ENCODE data around the gene PMM2.

PMM2 gene

GRCh38 chr16:8807189-8807588, 9.6 kb downstream of the PMM2 start:
- ChIA-PET POLR2A (no interaction called here), CTCF (no interaction called here)
- Histone ChIP-seq H3K36me3 (ENCODE audit: control insufficient read depth in 2 of 2, insufficient read depth in 1 of 2, low read length in 2 of 2) (peaks cover 39 to 93% of the 10 kb centered on the region in 2 experiments), H3K4me3 (ENCODE audit: low read depth, low read length) (no peak overlapping the region), H3K27ac (ENCODE audit: extremely low read depth, low read depth, low read length) (no peak overlapping the region), H3K4me1 (ENCODE audit: control insufficient read depth, insufficient read depth, low read length) (no peaks in the 10 kb centered on the region), H3K9me3 (ENCODE audit: control insufficient read depth, insufficient read depth, low read depth, low read length) (no peaks in the 10 kb centered on the region)
- no peak for TF ChIP-seq IKZF3 (tag by site-specific recombination; IDR thresholded peaks at IDR 0.05)
- no peak for TF ChIP-seq ZNF791 (tag by site-specific recombination; IDR thresholded peaks at IDR 0.05)
- TF ChIP-seq ZNF350 (tag by site-specific recombination; IDR thresholded peaks at IDR 0.05), result no peak
- no peak for TF ChIP-seq ZIC2 (tag by site-specific recombination; IDR thresholded peaks at IDR 0.05)
- TF ChIP-seq ZNF776 (tag by site-specific recombination; IDR thresholded peaks at IDR 0.05; ENCODE audit: borderline replicate concordance), result no peak
- no peak for TF ChIP-seq ZNF548 (tag by site-specific recombination; IDR thresholded peaks at IDR 0.05)
- TF ChIP-seq ZNF843 (tag by site-specific recombination; IDR thresholded peaks at IDR 0.05), result no peak
- TF ChIP-seq ZFP69B (tag by site-specific recombination; IDR thresholded peaks at IDR 0.05), result no peak
- TF ChIP-seq ZNF211 (tag by site-specific recombination; IDR thresholded peaks at IDR 0.05; ENCODE audit: low read depth), result no peak
- TF ChIP-seq ZNF510 (tag by site-specific recombination; IDR thresholded peaks at IDR 0.05; ENCODE audit: insufficient replicate concordance), result no peak
- no peak for TF ChIP-seq ZFP37 (tag by site-specific recombination; IDR thresholded peaks at IDR 0.05)
- TF ChIP-seq ZNF133 (tag by site-specific recombination; IDR thresholded peaks at IDR 0.05), result no peak
- no peak for TF ChIP-seq ZNF645 (tag by site-specific recombination; IDR thresholded peaks at IDR 0.05)
- TF ChIP-seq RBAK (tag by site-specific recombination; IDR thresholded peaks at IDR 0.05), result no peak
- no peak for TF ChIP-seq ZNF2 (tag by site-specific recombination; IDR thresholded peaks at IDR 0.05)
- no peak for TF ChIP-seq GLI2 (tag by site-specific recombination; IDR thresholded peaks at IDR 0.05; ENCODE audit: borderline replicate concordance, low read depth)
- no peak for TF ChIP-seq ZNF174 (tag by site-specific recombination; IDR thresholded peaks at IDR 0.05)
- TF ChIP-seq ZNF561 (tag by site-specific recombination; IDR thresholded peaks at IDR 0.05; ENCODE audit: borderline replicate concordance), result no peak
- TF ChIP-seq FEZF1 (tag by site-specific recombination; IDR thresholded peaks at IDR 0.05), result no peak

DNA sequence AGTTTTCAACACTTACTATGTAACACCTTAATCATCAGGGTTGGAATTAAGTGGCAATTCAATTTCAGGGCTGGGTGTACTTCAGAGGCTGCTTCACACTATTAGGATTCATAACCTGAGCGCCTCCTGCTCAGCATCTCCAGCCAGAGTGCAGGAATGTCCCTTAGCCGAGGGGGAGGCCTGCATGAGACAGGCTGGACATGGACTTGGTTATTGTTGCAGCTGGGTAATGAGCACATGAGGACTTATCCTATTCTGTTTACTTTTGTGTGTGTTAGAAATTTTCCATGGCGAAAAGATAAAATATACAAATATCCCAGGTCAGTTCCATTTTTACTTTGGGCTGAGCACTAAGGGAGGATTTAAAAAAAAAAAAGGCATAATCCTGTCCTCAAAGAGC, 10.4 kb downstream of the PMM2 start:
- TF ChIP-seq, protein P1, sequence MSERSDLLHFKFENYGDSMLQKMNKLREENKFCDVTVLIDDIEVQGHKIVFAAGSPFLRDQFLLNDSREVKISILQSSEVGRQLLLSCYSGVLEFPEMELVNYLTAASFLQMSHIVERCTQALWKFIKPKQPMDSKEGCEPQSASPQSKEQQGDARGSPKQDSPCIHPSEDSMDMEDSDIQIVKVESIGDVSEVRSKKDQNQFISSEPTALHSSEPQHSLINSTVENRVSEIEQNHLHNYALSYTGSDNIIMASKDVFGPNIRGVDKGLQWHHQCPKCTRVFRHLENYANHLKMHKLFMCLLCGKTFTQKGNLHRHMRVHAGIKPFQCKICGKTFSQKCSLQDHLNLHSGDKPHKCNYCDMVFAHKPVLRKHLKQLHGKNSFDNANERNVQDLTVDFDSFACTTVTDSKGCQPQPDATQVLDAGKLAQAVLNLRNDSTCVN (tag by site-specific recombination; optimal IDR thresholded peaks at IDR 0.05), result no peak
- TF ChIP-seq ZNF530 (tag by site-specific recombination; IDR thresholded peaks at IDR 0.05; ENCODE audit: low read depth), result no peak
- no peak for TF ChIP-seq ZNF768 (tag by site-specific recombination; IDR thresholded peaks at IDR 0.05)
- TF ChIP-seq ZBTB49 (tag by site-specific recombination; IDR thresholded peaks at IDR 0.05; ENCODE audit: low read depth), result no peak
- ChIA-PET POLR2A (no interaction called here), CTCF (no interaction called here)
- H3K4me1 ChIP-seq (ENCODE audit: control insufficient read depth, insufficient read depth, low read length), result no peaks in the 10 kb centered on the region
- no peak overlapping the region for H3K4me3 ChIP-seq (ENCODE audit: low read depth, low read length)
- no peak overlapping the region for H3K27ac ChIP-seq (ENCODE audit: extremely low read depth, low read depth, low read length)
- H3K36me3 ChIP-seq (ENCODE audit: control insufficient read depth in 2 of 2, insufficient read depth in 1 of 2, low read length in 2 of 2), result peaks cover 37 to 93% of the 10 kb centered on the region in 2 experiments
- no peaks in the 10 kb centered on the region for H3K9me3 ChIP-seq (ENCODE audit: control insufficient read depth, insufficient read depth, low read depth, low read length)
